ENCODE results near the gene MBD3L4. TPM values are rescaled to one million over a fixed set of nuclear protein-coding genes. Genes with fewer than 3 reads are reported as not detected.

MBD3L4 gene
- total RNA-seq, result not detected in 2 replicates

DNA sequence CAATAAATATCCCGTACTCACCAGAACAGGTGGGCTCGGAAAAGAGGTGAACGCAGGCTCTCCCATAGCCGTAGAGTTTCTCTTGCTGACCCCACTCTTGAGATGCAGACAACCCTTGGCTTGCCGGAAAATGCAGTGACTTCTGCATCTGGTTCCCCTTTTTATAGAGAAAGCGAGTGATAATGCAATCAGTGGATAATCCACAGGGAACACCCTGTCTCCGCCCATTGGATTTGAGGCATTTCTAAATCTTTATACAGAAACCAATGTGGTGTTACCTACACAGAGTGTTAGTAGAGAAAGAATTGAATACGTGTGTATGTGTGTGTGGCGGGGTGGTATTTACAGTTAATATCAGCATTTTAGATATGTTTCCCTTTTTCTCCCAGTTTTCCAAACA is at the start of gene MBD3L4:
Gene MBD3L4, minus strand, starts transcription at position 101 of the 400 bp plus-strand sequence. Its CDS starts 35 bp downstream, at position 66.

DNA sequence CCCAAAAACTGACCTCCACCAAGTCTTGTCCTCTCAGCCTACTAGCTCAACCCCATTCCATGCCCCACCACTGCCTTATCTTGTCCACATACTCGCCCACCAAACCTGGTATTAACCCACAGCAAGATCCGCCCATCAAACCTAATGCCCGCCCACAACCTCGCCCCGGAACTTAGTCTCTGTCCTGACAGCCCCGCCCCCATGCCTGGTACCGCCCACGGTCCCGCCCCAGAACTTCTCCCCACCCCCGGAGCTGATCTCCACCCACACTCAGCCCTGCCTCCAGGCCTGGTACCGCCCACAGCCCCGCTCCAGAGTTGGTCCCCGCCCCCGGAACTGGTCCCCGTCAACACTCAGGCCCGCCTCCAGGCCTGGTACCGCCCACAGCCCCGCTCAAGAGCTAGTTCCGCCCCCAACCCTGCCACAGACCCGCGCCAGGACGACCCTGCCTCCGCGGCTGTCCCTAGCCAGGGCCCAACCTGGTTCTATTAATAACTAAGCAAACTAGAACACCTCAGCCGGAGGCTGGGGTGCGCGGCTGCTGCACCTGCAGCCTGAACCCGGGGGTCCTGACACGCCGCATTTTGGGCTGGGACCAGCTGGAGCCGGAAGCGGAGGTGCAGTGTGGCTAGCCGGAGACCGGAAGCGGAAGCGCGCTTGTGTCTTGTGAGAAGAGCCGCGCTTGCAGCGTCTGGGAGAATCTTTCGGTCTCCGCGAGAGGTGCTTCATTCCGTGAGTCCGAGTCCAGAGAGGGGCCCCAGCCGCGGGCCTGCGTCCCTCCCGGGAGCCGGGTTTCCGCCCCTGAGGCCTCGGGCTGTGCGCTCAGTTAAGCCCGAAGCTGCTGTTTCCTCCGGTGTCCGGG is 29.3 kb upstream of the MBD3L4 start, which contains the start of gene ZNF557:
Gene ZNF557, plus strand, starts transcription at position 662 of the 862 bp plus-strand sequence. CDS start 5,372 bp downstream, outside the sequence.

DNA sequence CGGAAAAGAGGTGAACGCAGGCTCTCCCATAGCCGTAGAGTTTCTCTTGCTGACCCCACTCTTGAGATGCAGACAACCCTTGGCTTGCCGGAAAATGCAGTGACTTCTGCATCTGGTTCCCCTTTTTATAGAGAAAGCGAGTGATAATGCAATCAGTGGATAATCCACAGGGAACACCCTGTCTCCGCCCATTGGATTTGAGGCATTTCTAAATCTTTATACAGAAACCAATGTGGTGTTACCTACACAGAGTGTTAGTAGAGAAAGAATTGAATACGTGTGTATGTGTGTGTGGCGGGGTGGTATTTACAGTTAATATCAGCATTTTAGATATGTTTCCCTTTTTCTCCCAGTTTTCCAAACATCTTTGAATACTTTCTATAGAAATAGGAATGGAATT is 18.6 kb upstream of the MBD3L4 start, which contains the start of gene MBD3L3:
Gene MBD3L3, minus strand, starts transcription at position 101 of the 400 bp plus-strand sequence. Its CDS starts 71 bp downstream, at position 30.

DNA sequence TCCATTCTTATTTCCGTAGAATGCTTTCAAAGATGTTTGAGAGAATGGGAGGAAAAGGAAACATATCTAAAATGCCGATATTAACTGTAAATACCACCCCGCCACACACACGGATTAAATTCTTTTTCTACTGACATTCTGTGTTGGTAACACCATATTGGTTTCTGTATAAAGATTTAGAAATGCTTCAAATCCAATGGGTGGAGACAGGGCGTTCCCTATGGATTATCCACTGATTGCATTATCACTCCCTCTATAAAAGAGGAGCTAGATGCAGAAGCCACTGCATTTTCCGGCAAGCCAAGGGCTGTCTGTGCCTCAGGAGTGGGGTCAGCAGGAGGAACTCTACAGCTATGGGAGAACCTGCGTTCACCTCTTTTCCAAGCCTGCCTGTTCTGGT is 9.0 kb upstream of the MBD3L4 start, which contains the start of gene MBD3L2:
Gene MBD3L2, plus strand, starts transcription at position 301 of the 400 bp plus-strand sequence. Its CDS starts 53 bp downstream, at position 354.

DNA sequence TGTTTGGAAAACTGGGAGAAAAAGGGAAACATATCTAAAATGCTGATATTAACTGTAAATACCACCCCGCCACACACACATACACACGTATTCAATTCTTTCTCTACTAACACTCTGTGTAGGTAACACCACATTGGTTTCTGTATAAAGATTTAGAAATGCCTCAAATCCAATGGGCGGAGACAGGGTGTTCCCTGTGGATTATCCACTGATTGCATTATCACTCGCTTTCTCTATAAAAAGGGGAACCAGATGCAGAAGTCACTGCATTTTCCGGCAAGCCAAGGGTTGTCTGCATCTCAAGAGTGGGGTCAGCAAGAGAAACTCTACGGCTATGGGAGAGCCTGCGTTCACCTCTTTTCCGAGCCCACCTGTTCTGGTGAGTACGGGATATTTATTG is 9.7 kb downstream of the MBD3L4 start, which contains the start of gene MBD3L5:
Gene MBD3L5, plus strand, starts transcription at position 301 of the 400 bp plus-strand sequence. Its CDS starts 34 bp downstream, at position 335.

DNA sequence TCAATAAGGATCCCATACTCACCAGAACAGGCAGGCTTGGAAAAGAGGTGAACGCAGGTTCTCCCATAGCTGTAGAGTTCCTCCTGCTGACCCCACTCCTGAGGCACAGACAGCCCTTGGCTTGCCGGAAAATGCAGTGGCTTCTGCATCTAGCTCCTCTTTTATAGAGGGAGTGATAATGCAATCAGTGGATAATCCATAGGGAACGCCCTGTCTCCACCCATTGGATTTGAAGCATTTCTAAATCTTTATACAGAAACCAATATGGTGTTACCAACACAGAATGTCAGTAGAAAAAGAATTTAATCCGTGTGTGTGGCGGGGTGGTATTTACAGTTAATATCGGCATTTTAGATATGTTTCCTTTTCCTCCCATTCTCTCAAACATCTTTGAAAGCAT is 18.6 kb downstream of the MBD3L4 start, which contains the start of gene MBD3L2B:
Gene MBD3L2B, minus strand, starts transcription at position 101 of the 400 bp plus-strand sequence. Its CDS starts 34 bp downstream, at position 67.

Other genes starting within 250 kb of the MBD3L4 start
- not detected in 2 replicates for gene ADGRE1, start 152.6 kb downstream of the MBD3L4 start, total RNA-seq
- not detected in 2 replicates for gene MBD3L2B, start 18.7 kb downstream of the MBD3L4 start, total RNA-seq
- not detected in 2 replicates for gene MBD3L5, start 9.6 kb downstream of the MBD3L4 start, total RNA-seq
- not detected in 2 replicates for gene MBD3L2, start 9.1 kb upstream of the MBD3L4 start, total RNA-seq
- not detected in 2 replicates for gene MBD3L3, start 18.5 kb upstream of the MBD3L4 start, total RNA-seq
- 16.9 and 21.4 TPM in 2 replicates for gene ZNF557, start 29.5 kb upstream of the MBD3L4 start, total RNA-seq